ENCODE results near the gene EFCAB6.

EFCAB6 gene

DNA sequence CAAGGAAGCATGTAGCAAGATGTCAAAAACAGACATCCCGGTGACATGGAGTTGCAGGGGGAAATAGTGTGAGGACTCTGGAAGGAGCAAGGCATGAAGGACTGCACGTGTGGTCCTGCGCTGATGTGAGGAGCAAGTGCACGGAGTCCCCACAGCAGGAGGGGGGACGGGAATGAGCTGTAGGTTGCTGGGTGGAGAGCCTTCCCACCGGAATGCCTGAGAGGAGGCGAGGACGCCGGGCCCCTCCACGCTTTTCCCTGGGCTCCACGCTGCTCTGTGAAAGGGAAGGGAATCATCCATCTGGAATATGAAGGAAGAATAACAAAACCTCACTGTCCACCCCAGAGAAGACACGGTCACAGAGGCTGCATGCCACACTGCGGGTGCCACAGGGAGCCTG lies 23.6 kb upstream of the EFCAB6 start:
- H3K4me1 ChIP-seq (ENCODE audit: insufficient read depth, poor library complexity, severe bottlenecking): no peaks in the 10 kb centered on the region
- H3K9me3 ChIP-seq (ENCODE audit: severe bottlenecking): no peaks in the 10 kb centered on the region
- no peaks in the 10 kb centered on the region for H3K27me3 ChIP-seq (ENCODE audit: insufficient read depth, poor library complexity, severe bottlenecking)
- H3K27ac ChIP-seq (ENCODE audit: poor library complexity, severe bottlenecking): no peak overlapping the region
- TF ChIP-seq, protein P1, sequence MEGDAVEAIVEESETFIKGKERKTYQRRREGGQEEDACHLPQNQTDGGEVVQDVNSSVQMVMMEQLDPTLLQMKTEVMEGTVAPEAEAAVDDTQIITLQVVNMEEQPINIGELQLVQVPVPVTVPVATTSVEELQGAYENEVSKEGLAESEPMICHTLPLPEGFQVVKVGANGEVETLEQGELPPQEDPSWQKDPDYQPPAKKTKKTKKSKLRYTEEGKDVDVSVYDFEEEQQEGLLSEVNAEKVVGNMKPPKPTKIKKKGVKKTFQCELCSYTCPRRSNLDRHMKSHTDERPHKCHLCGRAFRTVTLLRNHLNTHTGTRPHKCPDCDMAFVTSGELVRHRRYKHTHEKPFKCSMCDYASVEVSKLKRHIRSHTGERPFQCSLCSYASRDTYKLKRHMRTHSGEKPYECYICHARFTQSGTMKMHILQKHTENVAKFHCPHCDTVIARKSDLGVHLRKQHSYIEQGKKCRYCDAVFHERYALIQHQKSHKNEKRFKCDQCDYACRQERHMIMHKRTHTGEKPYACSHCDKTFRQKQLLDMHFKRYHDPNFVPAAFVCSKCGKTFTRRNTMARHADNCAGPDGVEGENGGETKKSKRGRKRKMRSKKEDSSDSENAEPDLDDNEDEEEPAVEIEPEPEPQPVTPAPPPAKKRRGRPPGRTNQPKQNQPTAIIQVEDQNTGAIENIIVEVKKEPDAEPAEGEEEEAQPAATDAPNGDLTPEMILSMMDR (IDR thresholded peaks at IDR 0.05; ENCODE audit: poor library complexity, severe bottlenecking): no peak
- no peaks in the 10 kb centered on the region for H3K36me3 ChIP-seq (ENCODE audit: low read depth)
- no peak overlapping the region for H3K4me3 ChIP-seq (ENCODE audit: severe bottlenecking)
- ATAC-seq (ENCODE audit: low read depth) (no peak), DNase-seq (ENCODE audit: low spot score) (no peak)

DNA sequence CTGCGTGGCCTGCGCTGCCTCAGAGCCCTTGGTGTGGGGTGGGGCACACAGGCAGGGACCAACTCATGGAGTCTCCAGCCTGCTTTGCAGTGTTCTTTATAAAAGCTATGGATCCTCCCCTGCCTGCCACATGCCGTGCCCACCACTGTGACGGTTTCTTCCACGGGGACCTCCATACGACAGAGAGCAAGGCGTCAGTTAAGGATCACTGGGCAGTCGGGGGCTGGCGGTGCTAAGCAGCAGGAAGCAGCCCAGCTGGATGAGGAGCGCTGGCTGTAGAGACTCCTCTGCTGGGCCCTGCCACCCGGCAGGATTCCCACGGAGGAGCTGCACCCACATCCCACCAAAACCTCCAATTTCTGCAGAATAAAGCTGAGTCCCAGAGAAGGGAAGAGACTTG lies 23.1 kb upstream of the EFCAB6 start:
- DNase-seq (ENCODE audit: low spot score) (no peak), ATAC-seq (ENCODE audit: low read depth) (no peak)
- H3K4me1 ChIP-seq (ENCODE audit: insufficient read depth, poor library complexity, severe bottlenecking): no peaks in the 10 kb centered on the region
- no peak overlapping the region for H3K27ac ChIP-seq (ENCODE audit: poor library complexity, severe bottlenecking)
- TF ChIP-seq, protein P1 (IDR thresholded peaks at IDR 0.05; ENCODE audit: poor library complexity, severe bottlenecking): no peak
- H3K9me3 ChIP-seq (ENCODE audit: severe bottlenecking): no peaks in the 10 kb centered on the region
- H3K4me3 ChIP-seq (ENCODE audit: severe bottlenecking): no peak overlapping the region
- H3K36me3 ChIP-seq (ENCODE audit: low read depth): no peaks in the 10 kb centered on the region
- no peaks in the 10 kb centered on the region for H3K27me3 ChIP-seq (ENCODE audit: insufficient read depth, poor library complexity, severe bottlenecking)

DNA sequence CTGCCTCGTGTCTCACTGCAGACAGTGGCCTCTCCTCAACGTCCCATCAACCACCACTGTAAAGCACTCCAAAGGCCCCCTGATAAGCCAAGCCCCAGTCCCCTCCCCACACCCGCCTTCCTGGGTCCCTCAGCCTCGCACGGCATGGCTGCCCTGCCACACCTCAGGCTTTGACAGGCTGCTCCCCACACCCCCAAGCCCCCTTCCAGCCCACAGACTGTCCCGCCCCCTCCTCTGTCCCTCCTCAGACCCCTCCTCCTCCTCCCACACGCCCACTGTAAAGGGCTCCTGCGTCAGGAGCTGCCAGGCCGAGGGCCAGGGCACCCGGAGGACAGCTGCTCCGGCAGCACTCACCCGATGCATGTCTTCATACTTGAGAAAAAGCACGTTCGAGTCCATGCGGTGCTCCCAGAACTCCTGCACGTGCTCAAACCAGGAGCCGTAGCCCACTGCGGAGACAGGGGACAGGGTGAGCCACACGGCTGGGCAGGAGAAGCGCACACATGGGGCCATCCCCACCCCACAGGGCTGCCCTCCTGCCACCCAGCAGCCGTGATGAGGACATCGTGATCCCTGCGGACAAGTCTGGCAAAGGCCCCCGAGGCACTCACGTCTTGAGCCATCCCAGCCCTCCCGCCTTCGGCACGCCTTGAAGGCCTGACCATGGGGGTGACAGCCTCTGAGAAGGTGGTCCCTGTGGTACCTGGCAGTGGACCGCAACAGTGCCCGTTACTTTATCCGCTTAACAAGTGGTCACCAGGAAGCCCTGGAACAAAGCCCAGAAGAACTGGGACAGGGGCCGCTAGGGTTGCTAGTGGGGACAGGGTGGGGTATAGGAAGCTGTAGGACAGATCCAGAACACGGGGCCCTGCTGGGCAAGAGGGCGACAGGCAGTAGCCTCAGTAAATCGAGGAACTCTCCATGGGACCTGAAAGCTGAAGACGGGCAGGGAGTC lies 21.5 kb upstream of the EFCAB6 start:
- no peak for ATAC-seq (ENCODE audit: low read depth)
- Histone ChIP-seq H3K27ac (ENCODE audit: poor library complexity, severe bottlenecking) (no peak overlapping the region), H3K27me3 (ENCODE audit: insufficient read depth, poor library complexity, severe bottlenecking) (no peaks in the 10 kb centered on the region), H3K36me3 (ENCODE audit: low read depth) (no peaks in the 10 kb centered on the region), H3K4me3 (ENCODE audit: severe bottlenecking) (no peak overlapping the region), H3K9me3 (ENCODE audit: severe bottlenecking) (no peaks in the 10 kb centered on the region), H3K4me1 (ENCODE audit: insufficient read depth, poor library complexity, severe bottlenecking) (no peaks in the 10 kb centered on the region)
- DNase-seq (ENCODE audit: low spot score): no peak
- TF ChIP-seq, protein P1 (IDR thresholded peaks at IDR 0.05; ENCODE audit: poor library complexity, severe bottlenecking): no peak

DNA sequence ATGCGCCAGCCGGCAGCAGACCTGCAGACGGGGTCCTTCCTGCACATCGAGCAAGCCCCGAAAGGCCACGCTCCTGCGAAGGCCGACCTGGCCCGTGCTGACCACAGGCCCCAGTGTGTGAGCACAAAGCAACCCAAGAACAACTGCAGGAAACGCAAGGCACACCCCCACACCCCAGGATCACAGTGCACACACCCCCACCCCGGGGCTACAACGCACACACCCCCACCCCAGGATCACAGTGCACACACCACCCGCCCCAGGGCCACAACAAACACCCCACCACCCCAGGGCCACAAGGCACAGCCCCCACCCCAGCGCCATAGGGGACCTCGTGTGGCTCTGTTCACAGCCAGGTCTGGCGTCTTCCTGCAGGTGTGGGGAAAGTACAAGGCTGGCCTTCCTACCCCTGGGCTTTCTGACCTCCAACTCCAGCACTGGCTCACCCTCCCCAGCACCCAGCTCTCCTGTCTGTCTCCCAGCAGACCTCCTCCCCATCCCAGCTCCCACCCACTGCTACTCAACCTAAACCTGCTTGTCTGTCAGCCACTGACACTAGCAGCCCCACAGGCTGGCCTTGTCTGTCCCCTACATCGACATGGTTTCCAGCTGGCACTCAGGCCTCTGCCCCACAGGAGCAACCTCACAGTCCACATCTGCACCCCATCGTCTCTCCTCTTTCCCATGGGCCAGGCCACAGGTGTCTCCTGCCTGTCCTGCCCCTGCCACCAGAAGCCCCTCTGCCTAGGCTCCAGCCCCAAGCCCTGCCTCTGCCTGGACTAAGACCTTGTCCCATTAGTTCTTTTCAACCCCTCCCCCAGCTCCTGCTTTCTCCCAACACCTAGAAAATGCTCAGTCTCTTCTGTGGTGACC lies 20.5 kb upstream of the EFCAB6 start:
- TF ChIP-seq, protein P1 (IDR thresholded peaks at IDR 0.05; ENCODE audit: poor library complexity, severe bottlenecking): no peak
- no peaks in the 10 kb centered on the region for H3K27me3 ChIP-seq (ENCODE audit: insufficient read depth, poor library complexity, severe bottlenecking)
- no peaks in the 10 kb centered on the region for H3K9me3 ChIP-seq (ENCODE audit: severe bottlenecking)
- no peaks in the 10 kb centered on the region for H3K36me3 ChIP-seq (ENCODE audit: low read depth)
- H3K4me1 ChIP-seq (ENCODE audit: insufficient read depth, poor library complexity, severe bottlenecking): no peaks in the 10 kb centered on the region
- no peak overlapping the region for H3K27ac ChIP-seq (ENCODE audit: poor library complexity, severe bottlenecking)
- ATAC-seq (ENCODE audit: low read depth) (no peak), DNase-seq (ENCODE audit: low spot score) (no peak)
- no peak overlapping the region for H3K4me3 ChIP-seq (ENCODE audit: severe bottlenecking)
